ENCODE results near the gene LIMCH1. TPM values are rescaled to one million over a fixed set of nuclear protein-coding genes. Genes with fewer than 3 reads are reported as not detected.

Gene LIMCH1
- total RNA-seq, 3 donors from 2014 or later (not counting 1 experiment from before 2014, with no cell fraction given), result 0.05 TPM; not detected in 2

GRCh38 chr4:41528512-41529205 lies 9.3 kb upstream of the LIMCH1 start:
- no peak overlapping the region for H3K4me3 ChIP-seq (ENCODE audit: low read length)
- ATAC-seq (no peak), DNase-seq (no peak)
- Mint-ChIP-seq H3K9me3 (peaks cover 0 to 9% of the 10 kb centered on the region in 2 donors), H3K4me1 (no peaks in the 10 kb centered on the region), H3K27me3 (ENCODE audit: low read depth in 2 of 2) (no peaks in the 10 kb centered on the region), H3K4me3 (no peak overlapping the region), H3K36me3 (no peaks in the 10 kb centered on the region), H3K27ac (no peak overlapping the region)
- H3K36me3 ChIP-seq (ENCODE audit: control insufficient read depth, insufficient read depth, low read length), result no peaks in the 10 kb centered on the region
- intact Hi-C loops (cut with micrococcal nuclease), result no loop called here
- H3K27me3 ChIP-seq (ENCODE audit: control insufficient read depth, insufficient read depth, low read length), result no peaks in the 10 kb centered on the region
- WGBS (ENCODE audit: insufficient coverage), result 62% methylated on average over 6 of the region's 6 CpGs
- H3K4me1 ChIP-seq (ENCODE audit: control insufficient read depth, insufficient read depth, low read length), result no peaks in the 10 kb centered on the region
- H3K9me3 ChIP-seq (ENCODE audit: control insufficient read depth, insufficient read depth, low read length), result no peaks in the 10 kb centered on the region
- no peak for TF ChIP-seq CTCF (IDR thresholded peaks at IDR 0.05)
- no peak overlapping the region for H3K27ac ChIP-seq (ENCODE audit: low read length)

DNA sequence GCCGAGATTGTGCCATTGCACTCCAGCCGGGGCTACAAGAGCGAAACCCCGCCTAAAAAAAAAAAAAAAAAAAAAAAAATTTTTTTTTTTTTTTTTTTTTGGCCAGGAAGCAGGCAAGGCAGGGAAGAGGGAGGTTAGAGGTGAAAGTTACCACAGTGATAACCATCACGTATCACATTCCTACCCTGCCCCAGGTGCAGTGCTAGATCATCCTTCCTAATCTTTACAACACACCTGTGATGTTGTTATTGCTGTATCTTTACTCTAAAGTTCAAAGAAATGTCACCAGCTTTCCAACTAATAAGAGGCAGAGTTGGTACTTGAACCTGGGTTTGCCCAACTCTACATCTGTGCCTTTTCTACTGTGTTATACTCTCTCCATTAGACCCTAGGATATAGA lies 7.2 kb upstream of the LIMCH1 start:
- no peak for TF ChIP-seq CTCF (IDR thresholded peaks at IDR 0.05)
- ATAC-seq (no peak), DNase-seq (no peak)
- Histone ChIP-seq H3K27ac (ENCODE audit: low read length) (no peak overlapping the region), H3K4me3 (ENCODE audit: low read length) (no peak overlapping the region), H3K4me1 (ENCODE audit: control insufficient read depth, insufficient read depth, low read length) (no peaks in the 10 kb centered on the region), H3K36me3 (ENCODE audit: control insufficient read depth, insufficient read depth, low read length) (no peaks in the 10 kb centered on the region), H3K9me3 (ENCODE audit: control insufficient read depth, insufficient read depth, low read length) (no peaks in the 10 kb centered on the region), H3K27me3 (ENCODE audit: control insufficient read depth, insufficient read depth, low read length) (no peaks in the 10 kb centered on the region)
- Mint-ChIP-seq H3K27ac (no peak overlapping the region), H3K4me3 (no peak overlapping the region), H3K4me1 (no peaks in the 10 kb centered on the region), H3K9me3 (peaks cover 0 to 4% of the 10 kb centered on the region in 2 donors), H3K36me3 (no peaks in the 10 kb centered on the region), H3K27me3 (ENCODE audit: low read depth in 2 of 2) (no peaks in the 10 kb centered on the region)
- intact Hi-C loops (cut with micrococcal nuclease), result no loop called here
- WGBS (ENCODE audit: insufficient coverage), result 98% methylated on average over 4 of the region's 5 CpGs

DNA sequence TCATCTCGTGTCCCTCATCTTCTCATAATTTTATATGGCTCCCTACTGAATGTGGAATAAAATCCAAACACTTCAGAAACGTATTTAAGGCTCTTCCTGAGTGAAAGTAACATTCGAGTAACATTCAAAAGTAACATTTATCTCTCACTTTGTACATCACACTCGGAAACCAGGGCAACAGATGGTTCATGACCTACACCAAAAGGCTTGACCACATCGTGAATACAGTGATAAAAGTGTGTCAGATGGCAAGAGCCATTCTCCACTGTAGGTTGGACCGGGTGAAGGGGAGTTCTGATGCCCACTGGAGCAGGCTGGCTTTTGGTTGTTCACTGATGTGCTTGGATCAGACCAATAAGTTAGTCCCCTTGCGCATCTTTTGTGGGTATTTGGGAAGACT lies 5.6 kb upstream of the LIMCH1 start:
- Mint-ChIP-seq H3K4me1 (no peaks in the 10 kb centered on the region), H3K36me3 (no peaks in the 10 kb centered on the region), H3K9me3 (peaks cover 0 to 2% of the 10 kb centered on the region in 2 donors), H3K4me3 (no peak overlapping the region), H3K27me3 (ENCODE audit: low read depth in 2 of 2) (no peaks in the 10 kb centered on the region), H3K27ac (no peak overlapping the region)
- ATAC-seq (no peak), DNase-seq (no peak)
- WGBS (ENCODE audit: insufficient coverage), result 81% methylated on average over 7 of the region's 7 CpGs
- H3K4me3 ChIP-seq (ENCODE audit: low read length), result no peak overlapping the region
- intact Hi-C loops (cut with micrococcal nuclease), result no loop called here
- H3K27ac ChIP-seq (ENCODE audit: low read length), result no peak overlapping the region
- TF ChIP-seq CTCF (IDR thresholded peaks at IDR 0.05), result no peak
- H3K36me3 ChIP-seq (ENCODE audit: control insufficient read depth, insufficient read depth, low read length), result no peaks in the 10 kb centered on the region
- H3K9me3 ChIP-seq (ENCODE audit: control insufficient read depth, insufficient read depth, low read length), result no peaks in the 10 kb centered on the region
- H3K27me3 ChIP-seq (ENCODE audit: control insufficient read depth, insufficient read depth, low read length), result no peaks in the 10 kb centered on the region
- H3K4me1 ChIP-seq (ENCODE audit: control insufficient read depth, insufficient read depth, low read length), result no peaks in the 10 kb centered on the region

GRCh38 chr4:41532882-41533281 lies 5.1 kb upstream of the LIMCH1 start:
- ATAC-seq (no peak), DNase-seq (no peak)
- Mint-ChIP-seq H3K9me3 (peaks cover 0 to 2% of the 10 kb centered on the region in 2 donors), H3K27me3 (ENCODE audit: low read depth in 2 of 2) (no peaks in the 10 kb centered on the region), H3K4me1 (no peaks in the 10 kb centered on the region), H3K27ac (no peak overlapping the region), H3K4me3 (no peak overlapping the region), H3K36me3 (no peaks in the 10 kb centered on the region)
- H3K4me3 ChIP-seq (ENCODE audit: low read length), result no peak overlapping the region
- no peak overlapping the region for H3K27ac ChIP-seq (ENCODE audit: low read length)
- H3K4me1 ChIP-seq (ENCODE audit: control insufficient read depth, insufficient read depth, low read length), result no peaks in the 10 kb centered on the region
- H3K9me3 ChIP-seq (ENCODE audit: control insufficient read depth, insufficient read depth, low read length), result no peaks in the 10 kb centered on the region
- H3K27me3 ChIP-seq (ENCODE audit: control insufficient read depth, insufficient read depth, low read length), result no peaks in the 10 kb centered on the region
- no peak for TF ChIP-seq CTCF (IDR thresholded peaks at IDR 0.05)
- intact Hi-C loops (cut with micrococcal nuclease), result no loop called here
- H3K36me3 ChIP-seq (ENCODE audit: control insufficient read depth, insufficient read depth, low read length), result no peaks in the 10 kb centered on the region
- WGBS (ENCODE audit: insufficient coverage), result 72% methylated on average over 2 of the region's 2 CpGs
